Measurements from ENCODE around the gene NOTUM. TPM values are rescaled to one million over a fixed set of nuclear protein-coding genes. Genes with fewer than 3 reads are reported as not detected.
"Not testable (repeated sequence)": the region's sequence is repeated elsewhere in the genome, so short reads cannot be mapped to it uniquely, and the experiment has no call there.

The NOTUM gene
- total and polyA plus RNA-seq, 9 donors = 0.05 to 0.36 (median 0.22) TPM; not detected in 5

- Histone ChIP-seq H3K36me3 (no peaks in the 10 kb centered on the region), H3K4me3 (no peak overlapping the region), H3K4me1 (ENCODE audit: insufficient read depth) (no peaks in the 10 kb centered on the region), H3K27me3 (no peaks in the 10 kb centered on the region), H3K27ac (no peak overlapping the region), H3K9me3 (no peaks in the 10 kb centered on the region)
- intact Hi-C loops (cut with DNase I) = no loop called here
- 81 to 87% (median 84%) methylated on average over 21 of the region's 21 CpGs for WGBS, 3 donors
- TF ChIP-seq EP300 (IDR thresholded peaks at IDR 0.05) (no peak), POLR2A (IDR thresholded peaks at IDR 0.05) (no peak), CTCF (IDR thresholded peaks at IDR 0.05) (no peak)
- DNase-seq = no peak
These were observed 23.9 kb upstream of the NOTUM start for GRCh38 chr17:81984773-81985410.

DNA sequence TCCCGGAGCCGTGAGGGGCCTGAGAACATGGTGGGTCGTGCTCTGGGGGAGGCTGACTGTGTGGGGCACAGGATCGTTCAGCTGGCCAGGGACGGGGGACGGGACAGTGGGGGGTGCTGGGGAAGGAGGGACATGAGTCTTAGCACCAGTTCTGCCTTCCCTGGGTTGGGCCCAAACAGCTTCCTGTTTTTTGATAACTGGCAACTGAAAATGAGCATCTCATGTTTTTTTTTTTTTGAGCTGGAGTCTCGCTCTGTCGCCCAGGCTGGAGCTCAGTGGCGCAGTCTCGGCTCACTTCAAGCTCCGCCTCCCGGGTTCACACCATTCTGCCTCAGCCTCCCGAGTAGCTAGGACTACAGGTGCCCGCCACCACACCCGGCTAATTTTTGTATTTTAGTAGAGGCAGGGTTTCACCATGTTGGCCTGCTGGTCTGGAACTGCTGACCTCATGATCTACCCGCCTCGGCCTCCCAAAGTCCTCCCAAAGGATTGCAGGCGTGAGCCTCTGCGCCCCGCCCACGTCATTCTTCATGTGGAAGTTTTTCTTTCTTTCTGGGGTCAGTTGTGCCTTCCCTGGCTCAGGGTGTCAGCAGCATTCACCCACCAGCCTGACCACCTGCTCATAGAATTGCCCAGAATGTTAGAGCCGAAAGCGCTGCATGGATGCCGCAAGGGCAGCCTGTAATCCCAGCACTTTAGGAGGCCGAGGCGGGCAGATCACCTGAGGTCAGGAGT lies 22.8 kb upstream of the NOTUM start:
- TF ChIP-seq CTCF (IDR thresholded peaks at IDR 0.05) = no peak
- no peak for TF ChIP-seq POLR2A (IDR thresholded peaks at IDR 0.05)
- no peak for TF ChIP-seq EP300 (IDR thresholded peaks at IDR 0.05)
- H3K36me3 ChIP-seq = no peaks in the 10 kb centered on the region
- DNase-seq = no peak
- 92 to 94% (median 94%) methylated on average over 26 of the region's 26 CpGs for WGBS, 3 donors
- no peak overlapping the region for H3K4me3 ChIP-seq
- no peaks in the 10 kb centered on the region for H3K27me3 ChIP-seq
- intact Hi-C loops (cut with DNase I) = no loop called here
- H3K4me1 ChIP-seq (ENCODE audit: insufficient read depth) = no peaks in the 10 kb centered on the region
- H3K9me3 ChIP-seq = no peaks in the 10 kb centered on the region
- no peak overlapping the region for H3K27ac ChIP-seq

GRCh38 chr17:81983011-81983638 lies 22.1 kb upstream of the NOTUM start:
- Histone ChIP-seq H3K9me3 (no peaks in the 10 kb centered on the region), H3K36me3 (no peaks in the 10 kb centered on the region), H3K27me3 (no peaks in the 10 kb centered on the region), H3K4me3 (no peak overlapping the region), H3K27ac (no peak overlapping the region), H3K4me1 (ENCODE audit: insufficient read depth) (peaks cover 4% of the 10 kb centered on the region)
- TF ChIP-seq EP300 (IDR thresholded peaks at IDR 0.05) = no peak
- no peak for TF ChIP-seq CTCF (IDR thresholded peaks at IDR 0.05)
- no peak for TF ChIP-seq POLR2A (IDR thresholded peaks at IDR 0.05)
- DNase-seq = no peak
- intact Hi-C loops (cut with DNase I) = no loop called here
- WGBS, 3 donors = 94 to 95% (median 95%) methylated on average over 35 of the region's 35 CpGs

DNA sequence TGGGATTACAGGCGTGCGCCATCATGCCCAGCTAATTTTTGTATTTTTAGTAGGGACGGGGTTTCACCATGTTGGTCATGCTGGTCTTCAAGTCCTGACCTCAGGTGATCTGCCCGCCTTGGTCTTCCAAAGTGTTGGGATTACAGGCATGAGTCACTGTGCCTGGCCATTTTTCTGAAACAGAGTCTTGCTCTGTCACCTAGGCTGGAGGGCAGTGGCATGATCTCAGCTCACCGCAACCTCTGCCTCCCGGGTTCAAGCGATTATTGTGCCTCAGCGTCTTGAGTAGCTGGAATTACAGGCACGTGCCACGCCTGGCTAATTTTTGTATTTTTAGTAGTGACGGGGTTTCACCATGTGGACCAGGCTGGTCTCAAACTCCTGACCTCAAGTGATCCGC lies 20.5 kb upstream of the NOTUM start:
- intact Hi-C loops (cut with DNase I); H3K36me3 ChIP-seq; H3K4me3 ChIP-seq; H3K27me3 ChIP-seq; H3K9me3 ChIP-seq; H3K4me1 ChIP-seq (ENCODE audit: insufficient read depth); DNase-seq; H3K27ac ChIP-seq: not testable (repeated sequence)
- WGBS, 3 donors = 94 to 96% (median 95%) methylated on average over 12 of the region's 12 CpGs

Data from ovary (tissue), 9 donors.